RWPE2 (cell line): Measurements from ENCODE around the gene NCAN.

Experiments used
- ATAC-seq: fragments of 200-7000 bp; cut with Tn5 transposase; 3 replicates; pipeline ENCODE4 v1.9.1; 2021; ENCODE audit warnings: low read depth
- DNase-seq: peaks from one replicate; pipeline ENCODE4 v3.0.0-alpha.2; 2020; ENCODE audit warnings: low spot score
- H3K27ac ChIP-seq: fragments of 450-650 bp; 2 replicates; pipeline ENCODE4 v1.5.1; 2017; ENCODE audit warnings: mild to moderate bottlenecking; ENCODE audit not compliant: poor library complexity, severe bottlenecking
- H3K27me3 ChIP-seq: fragments of 250-450 bp; sonication (Bioruptor Pico); 2 replicates; pipeline ENCODE4 v1.5.1; 2021; ENCODE audit warnings: mild to moderate bottlenecking, moderate library complexity; ENCODE audit not compliant: insufficient read depth, poor library complexity, severe bottlenecking
- H3K36me3 ChIP-seq: fragments of 250-450 bp; sonication (Bioruptor Pico); 2 replicates; pipeline ENCODE4 v1.5.1; 2020; ENCODE audit warnings: low read depth, mild to moderate bottlenecking, moderate library complexity
- H3K4me1 ChIP-seq: fragments of 250-450 bp; sonication (Bioruptor Pico); 2 replicates; pipeline ENCODE4 v1.5.1; 2021; ENCODE audit warnings: mild to moderate bottlenecking, moderate library complexity; ENCODE audit not compliant: insufficient read depth, poor library complexity, severe bottlenecking
- H3K4me3 ChIP-seq: fragments of 250-450 bp; sonication (Bioruptor Pico); 2 replicates; pipeline ENCODE4 v1.5.1; 2021; ENCODE audit warnings: mild to moderate bottlenecking, moderate library complexity; ENCODE audit not compliant: severe bottlenecking
- H3K9me3 ChIP-seq: fragments of 250-450 bp; sonication (Bioruptor Pico); 2 replicates; pipeline ENCODE4 v1.5.1; 2021; ENCODE audit warnings: mild to moderate bottlenecking, moderate library complexity; ENCODE audit not compliant: severe bottlenecking
- TF ChIP-seq, protein P1 (sequence below): fragments of 450-650 bp; IDR thresholded peaks from one replicate; pipeline ENCODE4 v1.5.1; 2017; ENCODE audit warnings: mild to moderate bottlenecking, moderate library complexity; ENCODE audit not compliant: poor library complexity, severe bottlenecking

The NCAN gene

GRCh38 chr19:19280561-19280960, 68.8 kb downstream of the NCAN start:
- H3K9me3 ChIP-seq: no peaks in the 10 kb centered on the region
- no peak for ATAC-seq
- no peak for DNase-seq
- TF ChIP-seq, protein P1, sequence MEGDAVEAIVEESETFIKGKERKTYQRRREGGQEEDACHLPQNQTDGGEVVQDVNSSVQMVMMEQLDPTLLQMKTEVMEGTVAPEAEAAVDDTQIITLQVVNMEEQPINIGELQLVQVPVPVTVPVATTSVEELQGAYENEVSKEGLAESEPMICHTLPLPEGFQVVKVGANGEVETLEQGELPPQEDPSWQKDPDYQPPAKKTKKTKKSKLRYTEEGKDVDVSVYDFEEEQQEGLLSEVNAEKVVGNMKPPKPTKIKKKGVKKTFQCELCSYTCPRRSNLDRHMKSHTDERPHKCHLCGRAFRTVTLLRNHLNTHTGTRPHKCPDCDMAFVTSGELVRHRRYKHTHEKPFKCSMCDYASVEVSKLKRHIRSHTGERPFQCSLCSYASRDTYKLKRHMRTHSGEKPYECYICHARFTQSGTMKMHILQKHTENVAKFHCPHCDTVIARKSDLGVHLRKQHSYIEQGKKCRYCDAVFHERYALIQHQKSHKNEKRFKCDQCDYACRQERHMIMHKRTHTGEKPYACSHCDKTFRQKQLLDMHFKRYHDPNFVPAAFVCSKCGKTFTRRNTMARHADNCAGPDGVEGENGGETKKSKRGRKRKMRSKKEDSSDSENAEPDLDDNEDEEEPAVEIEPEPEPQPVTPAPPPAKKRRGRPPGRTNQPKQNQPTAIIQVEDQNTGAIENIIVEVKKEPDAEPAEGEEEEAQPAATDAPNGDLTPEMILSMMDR: no peak
- H3K36me3 ChIP-seq: peaks cover 24% of the 10 kb centered on the region
- no peaks in the 10 kb centered on the region for H3K27me3 ChIP-seq
- no peak overlapping the region for H3K4me3 ChIP-seq
- no peaks in the 10 kb centered on the region for H3K4me1 ChIP-seq
- no peak overlapping the region for H3K27ac ChIP-seq

DNA sequence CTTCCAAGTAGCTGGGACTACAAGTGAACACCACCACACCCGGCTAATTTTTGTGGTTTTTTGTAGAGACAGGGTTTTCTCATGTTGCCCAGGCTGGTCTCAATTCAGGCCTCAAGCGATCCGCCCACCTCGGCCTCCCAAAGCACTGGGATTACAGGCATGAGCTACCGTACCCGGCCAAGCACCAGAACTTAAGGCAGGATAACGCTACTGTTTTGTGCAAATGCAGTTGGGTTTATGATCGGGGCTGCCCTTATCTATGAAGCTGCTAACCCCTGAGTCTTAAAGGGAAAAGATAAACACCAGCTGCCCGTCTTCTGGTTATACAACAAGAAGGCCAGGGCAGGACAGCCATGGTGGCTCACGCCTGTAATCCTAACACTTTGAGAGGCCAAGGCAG, 73.9 kb downstream of the NCAN start:
- Histone ChIP-seq H3K9me3 (no peaks in the 10 kb centered on the region), H3K4me1 (no peaks in the 10 kb centered on the region), H3K36me3 (peaks cover 54% of the 10 kb centered on the region), H3K4me3 (no peak overlapping the region), H3K27me3 (no peaks in the 10 kb centered on the region), H3K27ac (no peak overlapping the region)
- no peak for DNase-seq
- no peak for ATAC-seq
- TF ChIP-seq, protein P1: no peak

DNA sequence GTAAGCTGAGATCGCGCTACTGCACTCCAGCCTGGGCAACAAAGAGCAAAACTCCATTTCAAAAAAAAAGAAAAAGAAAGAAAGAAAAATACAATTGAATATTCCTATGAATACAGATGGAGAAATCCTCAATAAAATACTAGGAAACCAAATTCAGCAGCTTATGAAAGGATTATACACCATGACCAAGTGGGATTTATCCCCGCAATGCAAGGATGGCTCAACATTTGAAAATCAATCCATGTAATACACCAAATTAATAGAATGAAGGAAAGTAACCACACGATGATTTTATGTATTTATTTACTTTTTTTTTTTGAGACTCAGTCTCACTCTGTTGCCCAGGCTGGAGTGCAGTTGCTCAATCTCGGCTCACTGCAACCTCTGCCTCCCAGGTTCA, 80.8 kb downstream of the NCAN start:
- H3K36me3 ChIP-seq: peaks cover 58% of the 10 kb centered on the region
- TF ChIP-seq, protein P1: no peak
- no peak for DNase-seq

DNA sequence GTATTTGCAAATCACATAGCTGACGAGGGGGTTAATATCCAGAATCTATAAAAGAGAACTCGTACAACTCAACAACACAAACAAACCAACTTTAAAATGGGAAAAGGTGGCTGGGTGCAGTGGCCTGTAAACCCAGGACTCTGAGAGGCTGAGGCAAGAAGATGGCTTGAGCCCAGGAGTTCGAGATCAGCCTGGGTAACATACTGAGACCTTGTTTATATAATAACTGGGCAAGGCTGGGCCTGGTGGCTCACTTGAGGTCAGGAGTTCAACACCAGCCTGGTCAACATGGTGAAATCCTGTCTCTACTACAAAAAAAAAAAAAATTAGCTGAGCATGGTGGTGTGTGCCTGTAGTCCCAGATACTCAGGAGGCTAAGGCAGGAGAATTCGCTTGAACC, 83.2 kb downstream of the NCAN start:
- ATAC-seq: no peak
- Histone ChIP-seq H3K9me3 (no peaks in the 10 kb centered on the region), H3K36me3 (peaks cover 41% of the 10 kb centered on the region), H3K27me3 (no peaks in the 10 kb centered on the region), H3K4me3 (no peak overlapping the region), H3K4me1 (no peaks in the 10 kb centered on the region), H3K27ac (no peak overlapping the region)
- no peak for DNase-seq
- TF ChIP-seq, protein P1: no peak

More for the DNA sequence above, 80.8 kb downstream of the NCAN start:
- Histone ChIP-seq H3K9me3 (no peaks in the 10 kb centered on the region), H3K27ac (no peak overlapping the region), H3K27me3 (no peaks in the 10 kb centered on the region), H3K4me3 (no peak overlapping the region), H3K4me1 (no peaks in the 10 kb centered on the region)
- ATAC-seq: no peak

DNA sequence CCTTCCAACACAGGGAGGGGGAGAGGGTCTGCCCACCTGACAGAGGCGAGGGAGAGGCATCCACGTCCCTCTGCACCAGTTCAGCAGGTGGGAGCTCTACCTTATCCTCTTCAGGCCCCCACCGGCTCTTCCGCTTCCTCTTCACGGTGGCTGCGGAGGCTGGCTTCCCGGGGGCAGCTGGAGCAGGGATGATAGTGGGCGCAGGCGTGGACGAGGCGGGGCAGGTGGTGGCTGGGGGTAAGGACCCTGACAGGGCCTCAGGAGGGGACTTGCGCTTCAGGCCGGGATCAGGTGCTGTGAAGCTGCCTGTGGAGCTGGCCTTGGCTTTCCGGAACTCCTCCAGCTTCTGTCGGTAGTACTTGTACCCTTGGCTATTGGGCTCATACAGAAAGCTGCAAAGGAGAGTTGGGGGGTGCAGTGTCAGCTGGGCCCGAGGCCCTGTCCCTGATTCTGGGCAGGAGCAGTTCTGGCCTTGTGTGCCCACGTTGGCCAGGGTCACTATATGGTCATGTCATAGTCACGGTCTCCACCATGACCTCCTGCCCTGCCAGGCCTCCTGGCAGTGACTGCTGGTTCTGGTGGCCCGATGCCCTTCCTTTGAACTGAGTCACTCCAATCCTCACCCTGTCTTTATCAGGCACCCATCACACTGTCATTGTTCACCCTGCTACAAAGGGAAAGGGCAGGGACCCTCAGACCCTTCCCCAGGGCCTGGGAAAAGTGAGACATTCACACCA, 85.4 kb downstream of the NCAN start:
- no peak overlapping the region for H3K4me3 ChIP-seq
- H3K27me3 ChIP-seq: no peaks in the 10 kb centered on the region
- DNase-seq (no peak), ATAC-seq (no peak)
- TF ChIP-seq, protein P1: no peak
- no peaks in the 10 kb centered on the region for H3K9me3 ChIP-seq
- no peak overlapping the region for H3K27ac ChIP-seq
- no peaks in the 10 kb centered on the region for H3K4me1 ChIP-seq
- H3K36me3 ChIP-seq: peaks cover 25% of the 10 kb centered on the region
